Measurements from ENCODE around the gene CNNM2. TPM values are rescaled to one million over a fixed set of nuclear protein-coding genes. Genes with fewer than 3 reads are reported as not detected.
A peak's percentile ranks its signal among the peaks of the same experiment; 100 is the strongest.

The CNNM2 gene
- total RNA-seq, 1 donor from 2014 or later: 14.3 TPM

GRCh38 chr10:103105462-103105861, 187.4 kb downstream of the CNNM2 start:
- Mint-ChIP-seq H3K27me3 (ENCODE audit: unreplicated experiment) (peaks cover 3% of the 10 kb centered on the region), H3K4me1 (ENCODE audit: low read depth, unreplicated experiment) (peaks cover 9% of the 10 kb centered on the region), H3K9me3 (ENCODE audit: unreplicated experiment) (no peaks in the 10 kb centered on the region), H3K27ac (ENCODE audit: unreplicated experiment) (no peak overlapping the region), H3K4me3 (ENCODE audit: unreplicated experiment) (no peak overlapping the region), H3K36me3 (ENCODE audit: unreplicated experiment) (no peaks in the 10 kb centered on the region)
- DNase-seq: no peak
- TF ChIP-seq, protein P1, sequence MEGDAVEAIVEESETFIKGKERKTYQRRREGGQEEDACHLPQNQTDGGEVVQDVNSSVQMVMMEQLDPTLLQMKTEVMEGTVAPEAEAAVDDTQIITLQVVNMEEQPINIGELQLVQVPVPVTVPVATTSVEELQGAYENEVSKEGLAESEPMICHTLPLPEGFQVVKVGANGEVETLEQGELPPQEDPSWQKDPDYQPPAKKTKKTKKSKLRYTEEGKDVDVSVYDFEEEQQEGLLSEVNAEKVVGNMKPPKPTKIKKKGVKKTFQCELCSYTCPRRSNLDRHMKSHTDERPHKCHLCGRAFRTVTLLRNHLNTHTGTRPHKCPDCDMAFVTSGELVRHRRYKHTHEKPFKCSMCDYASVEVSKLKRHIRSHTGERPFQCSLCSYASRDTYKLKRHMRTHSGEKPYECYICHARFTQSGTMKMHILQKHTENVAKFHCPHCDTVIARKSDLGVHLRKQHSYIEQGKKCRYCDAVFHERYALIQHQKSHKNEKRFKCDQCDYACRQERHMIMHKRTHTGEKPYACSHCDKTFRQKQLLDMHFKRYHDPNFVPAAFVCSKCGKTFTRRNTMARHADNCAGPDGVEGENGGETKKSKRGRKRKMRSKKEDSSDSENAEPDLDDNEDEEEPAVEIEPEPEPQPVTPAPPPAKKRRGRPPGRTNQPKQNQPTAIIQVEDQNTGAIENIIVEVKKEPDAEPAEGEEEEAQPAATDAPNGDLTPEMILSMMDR (IDR thresholded peaks at IDR 0.05; ENCODE audit: partially characterized antibody, unreplicated experiment): no peak

DNA sequence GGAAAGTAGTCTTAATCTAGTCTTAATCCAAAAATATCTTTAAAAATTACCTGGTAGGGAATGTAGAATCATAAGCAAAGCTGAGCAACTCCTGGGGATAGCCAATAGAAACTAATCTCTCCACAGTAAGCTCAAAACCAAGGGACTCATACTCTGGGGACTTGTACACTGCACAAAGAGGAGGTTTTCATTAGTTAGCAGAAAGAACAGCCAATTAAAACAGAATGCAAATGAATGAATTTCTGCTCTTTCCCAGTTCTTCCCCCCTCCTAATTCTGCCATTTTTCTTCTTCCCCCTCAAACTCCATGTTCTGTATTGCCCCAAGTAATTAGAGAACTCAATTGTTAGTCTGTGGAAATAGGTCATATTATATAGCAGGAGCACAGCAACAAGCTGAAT, 188.4 kb downstream of the CNNM2 start:
- Mint-ChIP-seq H3K9me3 (ENCODE audit: unreplicated experiment) (no peaks in the 10 kb centered on the region), H3K27me3 (ENCODE audit: unreplicated experiment) (peaks cover 3% of the 10 kb centered on the region), H3K27ac (ENCODE audit: unreplicated experiment) (no peak overlapping the region), H3K4me1 (ENCODE audit: low read depth, unreplicated experiment) (peaks cover 13% of the 10 kb centered on the region), H3K36me3 (ENCODE audit: unreplicated experiment) (no peaks in the 10 kb centered on the region), H3K4me3 (ENCODE audit: unreplicated experiment) (no peak overlapping the region)
- DNase-seq: no peak
- TF ChIP-seq, protein P1 (IDR thresholded peaks at IDR 0.05; ENCODE audit: partially characterized antibody, unreplicated experiment): no peak

DNA sequence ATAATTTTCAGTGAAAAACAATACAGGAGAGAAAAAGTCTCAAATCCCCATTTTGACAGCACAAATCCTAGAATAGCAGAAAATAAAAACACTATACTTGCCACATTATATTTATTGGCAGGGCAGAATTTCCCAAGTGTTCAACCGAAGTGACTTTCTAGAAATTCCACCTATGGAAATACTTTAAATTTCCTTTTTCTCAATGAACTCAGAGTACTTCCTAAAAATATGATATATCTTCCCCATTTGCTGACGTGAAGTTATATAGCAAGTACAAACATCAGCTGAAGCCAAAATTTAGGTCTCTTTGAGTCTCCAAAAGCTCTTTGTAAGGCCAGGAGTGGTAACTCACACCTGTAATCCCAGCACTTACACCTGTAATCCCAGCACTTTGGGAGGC, 191.7 kb downstream of the CNNM2 start:
- no peak overlapping the region for H3K27ac Mint-ChIP-seq (ENCODE audit: unreplicated experiment)
- peaks cover 1% of the 10 kb centered on the region for H3K27me3 Mint-ChIP-seq (ENCODE audit: unreplicated experiment)
- H3K36me3 Mint-ChIP-seq (ENCODE audit: unreplicated experiment): no peaks in the 10 kb centered on the region
- H3K9me3 Mint-ChIP-seq (ENCODE audit: unreplicated experiment): no peaks in the 10 kb centered on the region
- TF ChIP-seq, protein P1 (IDR thresholded peaks at IDR 0.05; ENCODE audit: partially characterized antibody, unreplicated experiment): no peak
- H3K4me1 Mint-ChIP-seq (ENCODE audit: low read depth, unreplicated experiment): peaks cover 13% of the 10 kb centered on the region
- H3K4me3 Mint-ChIP-seq (ENCODE audit: unreplicated experiment): no peak overlapping the region
- no peak for DNase-seq

- H3K9me3 Mint-ChIP-seq (ENCODE audit: unreplicated experiment): no peaks in the 10 kb centered on the region
- no peak overlapping the region for H3K27ac Mint-ChIP-seq (ENCODE audit: unreplicated experiment)
- peaks cover 13% of the 10 kb centered on the region for H3K4me1 Mint-ChIP-seq (ENCODE audit: low read depth, unreplicated experiment)
- peaks cover 1% of the 10 kb centered on the region for H3K27me3 Mint-ChIP-seq (ENCODE audit: unreplicated experiment)
- no peak overlapping the region for H3K4me3 Mint-ChIP-seq (ENCODE audit: unreplicated experiment)
- no peaks in the 10 kb centered on the region for H3K36me3 Mint-ChIP-seq (ENCODE audit: unreplicated experiment)
- TF ChIP-seq, protein P1 (IDR thresholded peaks at IDR 0.05; ENCODE audit: partially characterized antibody, unreplicated experiment): no peak
- no peak for DNase-seq
These were observed 192.3 kb downstream of the CNNM2 start for GRCh38 chr10:103110407-103110806.

GRCh38 chr10:103111031-103111917, 193.2 kb downstream of the CNNM2 start:
- no peak for DNase-seq
- Mint-ChIP-seq H3K27ac (ENCODE audit: unreplicated experiment) (peak overlapping the region; percentile 16), H3K36me3 (ENCODE audit: unreplicated experiment) (no peaks in the 10 kb centered on the region), H3K9me3 (ENCODE audit: unreplicated experiment) (no peaks in the 10 kb centered on the region), H3K4me1 (ENCODE audit: low read depth, unreplicated experiment) (peaks cover 10% of the 10 kb centered on the region), H3K4me3 (ENCODE audit: unreplicated experiment) (no peak overlapping the region), H3K27me3 (ENCODE audit: unreplicated experiment) (peaks cover 1% of the 10 kb centered on the region)
- TF ChIP-seq, protein P1 (IDR thresholded peaks at IDR 0.05; ENCODE audit: partially characterized antibody, unreplicated experiment): no peak

All from glutamatergic neuron (in vitro differentiated cells).